C4-2B (cell line): ENCODE results near the gene KCNQ1OT1.

ENCODE experiments used
- CTCF ChIP-seq: fragments of 450-650 bp; conservative IDR thresholded peaks from 2 replicates; pipeline ENCODE4 v1.5.1; 2017; ENCODE audit warnings: mild to moderate bottlenecking
- ZFX ChIP-seq: fragments of 450-650 bp; IDR thresholded peaks from 2 replicates; pipeline ENCODE4 v1.6.1; 2017

- no peak for TF ChIP-seq CTCF
- no peak for TF ChIP-seq ZFX
These were observed 1.9 kb downstream of the KCNQ1OT1 start for GRCh38 chr11:2697866-2698265.
